Retinal pigment epithelial cell (primary cell): ENCODE data around the gene RTN4.

Experiments used
- DNase-seq: peaks from one replicate; pipeline ENCODE4 v3.0.0-alpha.2; 2010; ENCODE audit warnings: low read depth
- H3K4me3 ChIP-seq: 2 replicates; pipeline ENCODE4 v1.5.1; 2011; ENCODE audit warnings: mild to moderate bottlenecking, low read length, control low read depth, moderate library complexity
- CTCF ChIP-seq: conservative IDR thresholded peaks from 2 replicates; pipeline ENCODE4 v1.5.1; 2011; ENCODE audit warnings: low read depth, low read length, control low read depth, inconsistent platforms

Gene RTN4

GRCh38 chr2:54958717-54959371 lies 91.4 kb downstream of the RTN4 start:
- no peak overlapping the region for H3K4me3 ChIP-seq
- TF ChIP-seq CTCF = no peak
- no peak for DNase-seq

GRCh38 chr2:54957321-54957999 lies 92.8 kb downstream of the RTN4 start:
- TF ChIP-seq CTCF = no peak
- no peak for DNase-seq
- no peak overlapping the region for H3K4me3 ChIP-seq

- no peak for TF ChIP-seq CTCF
- H3K4me3 ChIP-seq = no peak overlapping the region
- peak; percentile 76 for DNase-seq
Observed at GRCh38 chr2:54956111-54956627, 94.1 kb downstream of the RTN4 start.

- H3K4me3 ChIP-seq = no peak overlapping the region
- TF ChIP-seq CTCF = no peak
- DNase-seq = no peak
Observed at GRCh38 chr2:54955358-54956110, 94.7 kb downstream of the RTN4 start.

- no peak overlapping the region for H3K4me3 ChIP-seq
- no peak for DNase-seq
- no peak for TF ChIP-seq CTCF
Observed at GRCh38 chr2:54954705-54955357, 95.4 kb downstream of the RTN4 start.

GRCh38 chr2:54954158-54954557 lies 96.1 kb downstream of the RTN4 start:
- TF ChIP-seq CTCF = no peak
- H3K4me3 ChIP-seq = no peak overlapping the region
- DNase-seq = no peak
